GM18868 (cell line): Measurements from ENCODE around the gene METTL21C.

Experiments
- ATAC-seq: cut with Tn5 transposase; IDR thresholded peaks from one replicate; pipeline ENCODE4 v1.9.1; 2021; ENCODE audit warnings: mild to moderate bottlenecking, moderate library complexity; ENCODE audit not compliant: unreplicated experiment

METTL21C gene

DNA sequence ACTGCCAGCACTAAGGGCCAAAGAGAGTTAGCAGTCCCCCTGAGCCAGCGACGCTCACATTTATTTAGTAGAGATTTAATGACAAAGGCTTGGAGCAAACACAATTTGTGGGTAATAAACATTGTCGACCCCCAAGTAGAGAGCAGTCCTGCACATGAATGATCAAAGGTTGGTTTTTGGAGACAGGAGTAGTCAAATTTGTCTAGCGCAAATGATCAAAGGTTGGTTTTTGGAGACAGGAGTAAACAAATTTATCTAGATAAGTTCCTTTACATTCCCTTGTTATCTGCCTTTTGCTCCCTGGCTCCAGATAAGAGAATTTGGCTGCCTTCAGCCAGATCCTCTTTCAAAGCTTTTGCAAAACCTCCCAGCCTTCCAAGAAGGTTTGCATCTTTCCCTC, 26.9 kb downstream of the METTL21C start:
- no peak for ATAC-seq

DNA sequence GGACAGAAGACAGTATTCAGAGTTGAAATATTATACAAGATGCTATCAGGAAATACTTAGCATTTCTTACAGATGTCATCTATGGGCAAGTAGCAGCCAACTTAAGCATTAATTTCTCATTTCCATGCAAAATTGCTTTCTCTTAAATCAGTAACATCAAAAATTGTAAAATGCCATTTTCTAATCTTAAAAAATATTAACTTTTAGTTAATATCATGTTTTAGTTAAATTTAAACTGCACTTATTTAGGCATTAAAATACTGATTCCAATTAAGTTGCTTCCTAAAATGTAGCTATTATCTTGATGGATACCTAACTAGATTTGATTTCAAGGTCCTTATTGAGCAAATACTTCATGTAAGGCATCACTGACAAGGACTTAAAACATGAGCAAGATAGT, 27.8 kb downstream of the METTL21C start:
- ATAC-seq = no peak

DNA sequence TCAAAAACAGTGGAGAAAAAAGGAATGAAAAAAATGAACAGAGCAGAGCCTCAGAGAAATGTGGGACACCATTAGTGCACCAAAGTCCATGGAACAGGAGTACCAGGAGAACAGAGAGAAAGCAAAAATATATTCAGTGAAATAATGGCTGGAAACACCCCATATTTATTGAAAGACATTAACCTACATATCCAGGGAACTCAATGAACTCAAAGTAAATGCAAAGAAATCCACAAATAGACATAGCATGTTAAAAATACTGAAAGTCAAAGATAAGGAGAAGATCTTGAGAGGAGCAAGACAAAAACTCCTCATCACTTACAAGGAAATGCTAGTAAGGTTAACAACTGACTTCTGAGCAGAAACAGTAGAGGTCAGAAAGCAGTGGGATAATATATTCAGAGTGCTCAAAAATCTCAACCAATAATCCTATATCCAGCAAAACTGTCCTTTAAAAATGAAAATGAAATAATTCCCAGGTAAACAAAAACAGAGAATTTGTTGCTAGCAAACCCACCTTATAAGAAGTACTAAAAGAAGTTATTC, 35.6 kb downstream of the METTL21C start:
- no peak for ATAC-seq

DNA sequence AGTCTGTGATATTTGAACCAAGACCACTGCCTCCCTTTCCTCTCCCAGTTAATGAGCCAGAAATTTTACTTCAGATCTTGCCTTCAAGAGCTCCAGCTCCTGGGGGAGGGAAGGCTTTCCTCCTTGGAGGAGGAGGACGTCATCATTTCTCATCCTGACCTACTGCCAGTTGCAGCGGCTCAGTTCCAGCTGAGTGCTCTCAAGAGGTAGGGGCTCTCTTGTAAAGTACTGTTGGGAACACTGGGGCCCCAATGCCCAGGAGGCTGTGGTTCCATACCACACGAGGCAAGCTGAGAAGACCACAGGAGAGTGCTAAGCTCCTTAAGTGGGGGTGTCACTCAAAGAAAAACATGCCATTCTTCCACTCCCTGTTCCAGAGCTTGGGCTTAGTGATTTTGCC, 36.2 kb downstream of the METTL21C start:
- no peak for ATAC-seq

DNA sequence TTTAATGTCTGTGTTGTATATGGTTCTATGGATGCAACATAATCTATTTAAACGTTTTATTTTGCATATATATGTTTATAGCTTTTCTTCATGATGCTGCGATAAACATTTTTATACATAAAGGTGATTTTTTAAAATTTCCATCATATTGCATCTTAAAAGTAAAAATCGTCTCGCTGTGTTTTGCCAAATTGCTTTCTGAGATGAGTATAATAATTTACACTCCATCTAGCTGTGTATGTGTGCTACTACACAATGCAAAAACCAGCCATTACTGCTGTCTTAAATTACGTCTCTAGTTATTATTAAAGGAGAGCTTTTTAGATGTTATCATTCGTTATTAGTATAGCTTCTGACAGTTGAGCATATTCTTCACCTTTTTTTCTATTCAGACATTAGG, 37.2 kb downstream of the METTL21C start:
- ATAC-seq = no peak

DNA sequence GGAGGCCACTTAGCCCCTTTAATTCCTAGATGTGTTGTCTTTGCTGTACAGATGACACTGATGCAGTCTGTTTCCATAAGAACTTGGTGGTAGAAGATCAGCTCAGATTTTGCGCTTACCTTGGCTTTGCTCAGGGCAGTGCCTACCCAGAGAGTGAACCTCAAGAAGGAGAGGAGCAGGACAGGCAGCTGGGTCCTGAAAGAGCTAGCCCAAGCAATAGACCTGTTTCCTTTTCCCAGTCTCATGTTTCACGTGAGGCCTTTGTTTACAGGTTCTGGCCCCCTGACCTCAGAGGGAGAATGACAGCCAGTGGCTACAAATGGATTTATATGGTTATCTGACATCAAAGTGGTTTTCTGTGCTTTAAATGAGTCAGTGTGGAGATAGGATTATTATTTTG, 40.1 kb downstream of the METTL21C start:
- no peak for ATAC-seq

DNA sequence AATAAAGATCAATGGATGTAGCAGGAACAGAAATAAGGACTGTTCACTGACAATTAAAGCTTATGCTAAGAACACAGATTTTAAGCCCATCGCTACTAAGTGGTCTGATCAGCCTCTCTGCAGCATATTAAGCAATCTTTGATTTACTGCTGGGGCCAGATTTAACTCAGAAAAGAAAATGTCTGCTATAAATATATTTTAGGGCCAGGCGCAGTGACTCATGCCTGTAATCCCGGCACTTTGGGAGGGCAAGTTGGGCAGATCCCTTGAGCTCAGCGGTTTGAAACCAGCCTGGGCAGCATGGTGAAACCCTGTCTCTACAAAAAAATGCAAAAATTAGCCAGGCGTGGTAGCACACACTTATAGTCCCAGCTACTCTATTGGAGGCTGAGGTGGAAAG, 43.0 kb downstream of the METTL21C start:
- no peak for ATAC-seq

DNA sequence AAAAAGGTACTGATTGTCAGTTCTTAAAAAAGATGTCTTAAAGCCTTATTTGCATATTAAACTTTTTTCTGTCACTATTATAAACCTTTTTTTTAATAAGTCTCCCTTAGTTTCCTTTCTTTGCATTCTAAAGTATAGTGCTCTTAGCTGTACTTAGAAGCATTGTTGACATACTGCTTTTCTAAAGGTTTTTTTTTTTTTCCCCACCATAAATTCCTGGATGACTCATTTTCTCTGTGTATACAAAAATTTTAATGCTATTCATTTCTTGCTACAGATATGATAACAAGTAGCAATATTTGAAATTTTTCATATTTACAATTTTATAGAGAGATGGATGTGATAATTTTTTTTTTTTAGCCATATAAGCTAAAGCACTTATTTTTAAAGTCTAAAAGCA, 43.5 kb downstream of the METTL21C start:
- no peak for ATAC-seq

DNA sequence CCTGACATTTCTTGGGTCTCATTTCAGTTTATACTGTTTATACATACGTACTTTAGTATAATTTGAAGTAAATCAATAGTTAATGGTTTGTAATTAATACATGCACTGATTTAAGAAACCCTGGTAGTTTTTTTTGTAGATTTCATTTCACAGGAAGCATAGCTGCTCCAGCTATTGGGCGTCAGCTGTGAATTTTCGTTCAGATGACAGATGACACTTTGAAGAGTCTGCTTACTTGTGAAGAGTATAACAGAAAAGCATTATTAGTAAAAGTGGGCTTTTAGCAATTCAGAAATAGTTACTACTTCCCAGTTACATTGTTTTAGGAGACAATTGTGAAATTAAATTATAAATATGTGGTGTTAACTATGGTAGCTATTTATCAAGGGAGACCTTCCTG, 44.4 kb downstream of the METTL21C start:
- no peak for ATAC-seq

DNA sequence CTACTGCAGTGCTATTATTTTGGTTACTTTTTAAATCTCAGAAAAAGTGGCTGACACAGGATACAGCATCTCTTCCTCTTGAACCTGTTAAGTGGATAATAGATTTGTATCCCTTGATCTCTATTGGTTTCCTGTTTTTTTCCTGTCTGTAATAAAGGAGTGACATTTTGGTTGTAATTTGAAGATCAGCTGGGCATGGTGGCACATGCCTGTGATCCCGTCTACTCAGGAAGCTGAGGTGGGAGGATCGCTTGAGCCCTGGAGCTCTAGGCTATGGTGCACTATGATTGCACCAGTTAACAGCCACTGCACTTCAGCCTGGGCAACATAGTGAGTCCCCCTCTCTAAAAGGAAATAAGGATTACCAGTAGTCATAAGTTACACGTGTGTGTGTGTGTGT, 46.8 kb downstream of the METTL21C start:
- ATAC-seq = no peak

DNA sequence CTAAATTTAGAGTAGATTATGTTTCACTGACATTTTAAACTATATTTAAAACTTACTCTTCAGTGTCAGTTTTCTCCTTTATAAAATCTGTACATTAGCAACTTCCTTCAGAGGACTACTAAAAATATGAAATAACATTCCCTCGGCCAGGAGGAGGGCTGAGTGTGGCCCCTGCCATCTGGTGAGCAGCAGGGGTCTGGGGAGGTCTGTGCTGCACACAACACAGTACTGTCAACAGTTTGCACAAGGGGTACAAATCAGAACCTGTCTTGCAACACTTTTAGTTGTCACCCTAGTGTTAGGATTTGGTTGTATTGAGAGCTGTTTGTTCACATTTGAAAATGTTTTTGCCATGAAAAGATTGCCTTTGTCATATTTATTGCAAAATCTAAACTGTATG, 49.1 kb downstream of the METTL21C start:
- ATAC-seq = no peak

DNA sequence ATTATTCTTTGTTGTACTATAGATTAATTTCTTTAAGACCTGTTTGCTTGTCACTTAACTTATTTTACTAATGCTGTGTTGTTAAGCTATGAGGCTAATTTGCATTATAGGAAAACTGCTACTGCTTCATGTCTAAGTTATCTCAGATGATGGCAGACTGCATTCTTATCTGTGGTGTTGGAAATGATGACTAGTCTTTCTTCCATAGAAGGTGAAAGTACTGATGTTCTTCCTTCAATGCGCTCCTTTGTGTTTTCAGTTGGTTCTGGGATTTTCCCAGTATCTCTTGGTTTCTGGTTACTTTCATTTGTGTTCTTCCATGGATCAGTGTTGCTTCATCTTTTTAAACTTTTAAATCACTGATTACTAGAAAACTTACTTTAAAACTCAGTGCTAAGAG, 51.2 kb downstream of the METTL21C start:
- ATAC-seq = no peak

DNA sequence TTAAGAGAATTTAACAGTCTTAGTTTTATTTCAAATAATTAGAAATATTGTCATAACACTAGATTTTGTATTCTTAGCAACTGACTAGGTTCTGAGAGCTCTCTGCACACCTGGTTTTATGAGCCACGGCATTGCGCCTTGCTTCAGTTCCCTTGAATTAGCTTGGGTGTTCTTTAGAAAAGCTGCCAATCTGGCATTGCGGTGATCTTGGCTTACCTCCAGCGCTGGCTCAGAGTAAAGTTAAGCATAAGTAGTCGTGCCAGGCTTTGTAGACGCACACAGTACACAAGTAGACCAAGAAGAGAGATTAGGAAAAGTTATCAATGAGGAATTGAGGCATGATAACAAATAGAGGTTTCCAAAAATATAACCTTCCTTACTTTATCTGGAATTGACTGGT, 52.4 kb downstream of the METTL21C start:
- no peak for ATAC-seq

DNA sequence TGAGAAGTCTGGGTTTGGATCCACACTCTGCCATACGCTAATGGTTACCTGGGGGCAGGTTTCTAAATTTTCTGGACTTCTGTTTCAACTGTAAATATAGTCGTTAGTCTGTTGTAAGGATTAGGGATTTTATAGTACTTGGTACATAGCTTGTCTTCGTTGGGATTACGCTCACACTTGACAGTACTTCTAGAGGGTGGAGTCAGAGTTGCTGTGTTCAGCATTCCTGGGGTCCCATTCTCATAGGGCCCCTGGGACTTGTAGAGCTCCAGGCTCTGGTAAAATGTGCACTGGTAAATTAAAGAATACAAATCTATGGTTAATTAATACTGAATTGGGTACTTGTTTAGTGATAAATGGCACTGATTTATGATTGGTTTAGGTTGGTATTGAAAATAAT, 52.8 kb downstream of the METTL21C start:
- no peak for ATAC-seq

DNA sequence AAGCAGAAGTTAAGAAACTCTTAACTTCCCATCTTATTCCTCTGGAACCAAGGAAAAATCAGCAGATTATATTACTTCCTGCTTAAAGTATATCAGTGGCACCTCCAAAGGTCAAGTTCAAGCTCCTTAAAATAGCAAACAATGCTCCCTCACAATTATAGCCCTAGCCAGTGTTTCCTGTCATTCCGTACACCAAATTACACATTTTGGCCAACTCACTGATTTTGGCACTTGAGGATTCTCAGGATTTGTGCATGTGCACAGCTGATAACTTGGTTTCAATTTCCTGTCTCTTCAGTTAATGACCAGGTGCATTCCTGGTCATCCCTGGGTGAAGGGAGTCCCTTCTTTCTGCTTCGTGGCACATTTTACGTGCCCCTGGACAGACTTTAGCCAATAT, 56.1 kb downstream of the METTL21C start:
- ATAC-seq = no peak
